ENCODE measurements around the gene ANKRD33. TPM values are rescaled to one million over a fixed set of nuclear protein-coding genes. Genes with fewer than 3 reads are reported as not detected.

ANKRD33 gene
- total RNA-seq, 4 donors from 2014 or later, result not detected

DNA sequence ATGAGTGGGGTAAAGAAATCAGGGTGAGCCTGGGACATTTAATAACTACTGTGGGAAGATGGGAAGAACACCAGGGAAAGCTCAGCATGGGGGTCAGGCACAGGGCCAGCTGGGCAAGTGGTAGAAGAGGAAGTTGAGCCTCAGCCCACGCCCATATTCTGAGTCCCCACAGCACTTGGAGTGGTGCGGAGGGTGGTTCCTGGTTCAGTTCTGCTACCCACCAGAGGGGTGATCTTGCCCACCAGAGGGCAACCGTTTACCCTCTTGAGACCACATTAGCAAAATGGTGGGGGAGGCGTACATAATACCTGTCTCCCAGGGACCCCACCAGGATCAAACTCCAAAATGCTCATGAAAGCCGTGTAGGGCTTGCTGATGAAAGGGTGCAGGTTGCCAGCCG is 16.8 kb upstream of the ANKRD33 start:
- no peak for DNase-seq (ENCODE audit: low spot score)
- TF ChIP-seq, protein P1, sequence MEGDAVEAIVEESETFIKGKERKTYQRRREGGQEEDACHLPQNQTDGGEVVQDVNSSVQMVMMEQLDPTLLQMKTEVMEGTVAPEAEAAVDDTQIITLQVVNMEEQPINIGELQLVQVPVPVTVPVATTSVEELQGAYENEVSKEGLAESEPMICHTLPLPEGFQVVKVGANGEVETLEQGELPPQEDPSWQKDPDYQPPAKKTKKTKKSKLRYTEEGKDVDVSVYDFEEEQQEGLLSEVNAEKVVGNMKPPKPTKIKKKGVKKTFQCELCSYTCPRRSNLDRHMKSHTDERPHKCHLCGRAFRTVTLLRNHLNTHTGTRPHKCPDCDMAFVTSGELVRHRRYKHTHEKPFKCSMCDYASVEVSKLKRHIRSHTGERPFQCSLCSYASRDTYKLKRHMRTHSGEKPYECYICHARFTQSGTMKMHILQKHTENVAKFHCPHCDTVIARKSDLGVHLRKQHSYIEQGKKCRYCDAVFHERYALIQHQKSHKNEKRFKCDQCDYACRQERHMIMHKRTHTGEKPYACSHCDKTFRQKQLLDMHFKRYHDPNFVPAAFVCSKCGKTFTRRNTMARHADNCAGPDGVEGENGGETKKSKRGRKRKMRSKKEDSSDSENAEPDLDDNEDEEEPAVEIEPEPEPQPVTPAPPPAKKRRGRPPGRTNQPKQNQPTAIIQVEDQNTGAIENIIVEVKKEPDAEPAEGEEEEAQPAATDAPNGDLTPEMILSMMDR (IDR thresholded peaks at IDR 0.05), result no peak
- no peak for ATAC-seq (ENCODE audit: low FRiP score)

DNA sequence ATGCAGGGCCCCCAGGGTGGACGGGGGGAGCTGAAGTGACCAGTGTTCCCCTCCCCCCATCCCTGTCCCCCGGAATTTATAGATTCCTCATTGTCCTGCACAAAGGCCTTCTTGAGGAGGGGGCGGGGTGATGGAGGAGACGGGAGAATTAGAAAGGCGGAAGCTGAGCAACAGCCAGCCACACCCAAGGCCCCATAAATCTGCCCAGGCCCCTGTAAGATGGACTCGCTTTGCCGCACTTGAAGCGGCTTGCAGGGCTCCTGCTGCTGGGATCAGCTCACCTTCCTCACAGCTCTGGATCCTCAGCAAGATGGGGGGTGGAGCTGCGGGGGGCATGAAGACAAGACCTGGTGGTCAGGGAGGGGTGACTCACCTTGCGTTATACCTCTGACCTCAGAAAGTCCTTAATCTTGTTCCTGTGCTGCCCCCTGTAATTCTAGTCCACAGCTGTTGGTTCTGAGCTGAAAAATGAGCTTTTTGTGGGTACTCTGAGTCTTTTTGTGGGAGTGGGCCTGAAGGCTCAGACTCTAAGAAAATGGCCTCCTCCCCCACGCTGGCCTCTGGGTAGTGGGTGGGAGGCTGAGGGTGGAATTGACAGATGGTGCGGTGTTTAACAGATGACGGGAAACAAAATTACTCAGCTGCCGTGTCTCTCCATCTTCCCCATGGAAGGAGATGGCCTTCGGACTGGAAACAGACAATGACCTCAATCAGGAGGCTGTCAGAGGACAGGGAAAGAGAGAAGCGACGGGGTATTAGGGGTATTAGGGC is 15.8 kb upstream of the ANKRD33 start:
- no peak for DNase-seq (ENCODE audit: low spot score)
- no peak for ATAC-seq (ENCODE audit: low FRiP score)
- TF ChIP-seq, protein P1 (IDR thresholded peaks at IDR 0.05), result no peak

DNA sequence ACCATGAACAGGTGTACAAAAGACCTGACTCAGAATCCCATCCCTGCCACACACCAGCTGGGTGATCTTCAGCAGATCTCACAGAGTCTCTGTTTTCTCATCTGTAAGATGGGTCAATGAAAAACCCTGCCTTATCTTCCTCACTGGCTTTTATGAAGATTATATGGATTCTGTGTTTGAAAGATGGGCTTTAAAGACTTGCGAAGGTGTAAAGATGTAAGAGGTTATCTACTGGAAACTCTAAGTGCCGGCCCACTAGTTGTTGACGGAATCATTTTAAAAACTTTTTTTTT is 15.3 kb upstream of the ANKRD33 start:
- TF ChIP-seq, protein P1 (IDR thresholded peaks at IDR 0.05), result no peak
- no peak for DNase-seq (ENCODE audit: low spot score)
- no peak for ATAC-seq (ENCODE audit: low FRiP score)

DNA sequence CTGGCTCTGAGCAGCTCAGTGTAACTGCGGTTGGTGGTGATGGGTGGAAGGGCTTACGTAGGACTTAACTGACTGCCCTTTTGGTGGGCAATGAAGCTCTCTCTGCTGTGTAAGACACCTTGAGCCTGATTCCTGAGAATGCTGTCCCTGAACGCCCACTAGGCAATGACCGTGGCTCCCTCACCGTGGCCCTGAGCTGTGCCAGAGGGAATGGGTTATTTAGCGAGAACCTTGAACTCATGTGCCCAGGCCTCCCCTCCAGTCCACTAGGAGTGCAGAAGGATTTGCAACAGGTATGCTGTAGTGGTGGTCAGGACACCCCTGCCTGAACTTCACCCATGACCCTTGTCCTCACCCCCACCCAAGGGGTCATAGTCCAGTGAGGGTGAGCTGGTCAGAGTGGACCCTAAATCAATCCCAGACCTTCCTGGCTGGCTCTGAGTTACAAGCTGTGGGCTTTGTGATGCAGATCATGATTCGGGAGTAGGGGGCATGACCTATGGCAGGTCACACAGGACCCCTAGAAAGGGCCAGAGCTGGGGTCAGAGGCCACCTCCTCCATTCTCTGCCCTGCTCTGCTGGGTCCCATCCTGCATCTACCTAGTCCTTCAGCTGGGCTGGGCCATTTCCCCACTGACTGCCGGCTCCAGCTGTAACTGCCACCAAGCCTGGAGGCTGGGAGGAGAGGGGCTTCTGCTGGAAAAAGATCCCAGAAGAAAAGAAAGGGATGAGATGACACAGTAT is 14.5 kb upstream of the ANKRD33 start:
- no peak for DNase-seq (ENCODE audit: low spot score)
- no peak for ATAC-seq (ENCODE audit: low FRiP score)
- TF ChIP-seq, protein P1 (IDR thresholded peaks at IDR 0.05), result no peak

DNA sequence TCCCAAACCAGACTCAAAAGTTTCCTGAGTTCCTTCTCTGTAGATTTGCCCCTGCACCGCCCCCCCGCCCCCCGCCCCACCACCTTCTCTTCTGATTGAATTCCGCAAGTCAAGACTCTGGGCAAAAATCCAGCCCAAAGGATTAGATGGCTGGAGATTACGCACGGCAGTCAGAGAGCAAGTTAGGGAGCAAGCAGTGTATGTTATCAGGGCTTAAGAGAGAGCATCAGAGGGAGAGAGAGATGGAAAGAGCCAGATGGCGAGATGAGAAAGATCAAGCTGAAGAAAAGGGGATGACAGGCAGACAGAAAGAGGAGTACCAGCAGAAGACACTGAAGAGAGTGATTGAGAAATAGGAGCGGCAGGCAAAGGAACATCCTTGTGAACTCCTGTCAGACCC is 13.9 kb upstream of the ANKRD33 start:
- DNase-seq (ENCODE audit: low spot score) (no peak), ATAC-seq (ENCODE audit: low FRiP score) (no peak)
- TF ChIP-seq, protein P1 (IDR thresholded peaks at IDR 0.05), result no peak

DNA sequence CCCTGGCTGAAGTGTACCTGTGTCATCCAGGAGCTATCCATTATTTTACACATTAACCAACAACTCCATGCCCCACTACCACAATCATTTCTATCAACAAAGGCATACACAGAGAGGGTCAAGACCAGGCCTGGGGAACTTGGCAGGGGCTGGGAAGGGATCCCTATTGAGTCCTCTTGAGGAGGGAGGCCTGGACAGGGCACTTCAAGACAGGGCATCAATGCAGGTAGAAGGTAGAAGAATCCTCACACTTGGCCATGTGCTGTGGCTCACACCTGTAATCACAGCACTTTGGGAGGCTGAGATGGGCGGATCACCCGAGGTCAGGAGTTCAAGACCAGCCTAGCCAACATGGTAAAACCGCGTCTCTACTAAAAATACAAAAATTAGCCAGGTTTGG is 13.4 kb upstream of the ANKRD33 start:
- ATAC-seq (ENCODE audit: low FRiP score) (no peak), DNase-seq (ENCODE audit: low spot score) (no peak)
- TF ChIP-seq, protein P1 (IDR thresholded peaks at IDR 0.05), result no peak

DNA sequence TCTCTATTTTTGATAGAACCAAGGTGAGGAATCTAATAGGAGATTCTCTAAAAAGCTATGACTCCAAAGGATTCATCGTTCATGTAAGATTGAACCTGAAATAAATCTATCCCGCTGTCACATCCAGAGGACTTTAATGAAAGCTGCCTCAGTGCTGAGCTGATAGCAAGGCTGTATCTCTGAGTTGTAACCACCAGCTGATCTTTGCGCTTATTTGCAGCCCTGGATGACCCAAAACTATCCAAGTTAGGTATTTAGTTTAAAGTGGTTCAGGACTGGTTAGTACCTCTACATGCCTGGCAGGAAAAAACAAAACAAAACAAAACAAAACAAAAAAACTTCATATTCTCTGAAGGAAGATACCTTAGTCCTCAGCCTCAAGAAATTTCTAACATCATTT is 8.8 kb upstream of the ANKRD33 start:
- DNase-seq (ENCODE audit: low spot score), result no peak
- TF ChIP-seq, protein P1 (IDR thresholded peaks at IDR 0.05), result no peak
- no peak for ATAC-seq (ENCODE audit: low FRiP score)

Measured in omental fat pad (tissue), 4 donors.